ENCODE data around the gene ZBTB25.

ZBTB25 gene

GRCh38 chr14:64434528-64434927, 69.1 kb downstream of the ZBTB25 start:
- no peak for DNase-seq
- H3K4me3 ChIP-seq (ENCODE audit: low read depth in 1 of 2, low read length in 2 of 2) = no peak overlapping the region
- no peaks in the 10 kb centered on the region for H3K79me2 ChIP-seq (ENCODE audit: insufficient read depth, low read length)
- no peaks in the 10 kb centered on the region for H3K27me3 ChIP-seq (ENCODE audit: insufficient read depth, low read length, poor library complexity)
- TF ChIP-seq EZH2 (IDR thresholded peaks at IDR 0.05; ENCODE audit: borderline replicate concordance, low read depth, low read length, severe bottlenecking) = no peak
- TF ChIP-seq CTCF (IDR thresholded peaks at IDR 0.05; ENCODE audit: borderline replicate concordance, extremely low read depth, low read length, poor library complexity, severe bottlenecking) = no peak
- no peaks in the 10 kb centered on the region for H3K4me1 ChIP-seq (ENCODE audit: insufficient read depth, low read length)
- no peak overlapping the region for H3K27ac ChIP-seq (ENCODE audit: low read length)
- no peak overlapping the region for H3K4me2 ChIP-seq (ENCODE audit: insufficient read depth, low read length)
- H3K36me3 ChIP-seq (ENCODE audit: insufficient read depth, low read length) = peaks cover 95% of the 10 kb centered on the region
- no peaks in the 10 kb centered on the region for H3K9me3 ChIP-seq (ENCODE audit: insufficient read depth, low read length, severe bottlenecking)
- H4K20me1 ChIP-seq (ENCODE audit: insufficient read depth, low read length) = 0 out of 2 replicates have a peak, but pooled peaks cover 4% of the 10 kb centered on the region
- ATAC-seq (ENCODE audit: insufficient read depth, low read depth) = no peak
- no peak overlapping the region for H2AFZ ChIP-seq (ENCODE audit: low read depth, low read length)
- no peak overlapping the region for H3K9ac ChIP-seq (ENCODE audit: low read depth, low read length)

GRCh38 chr14:64423987-64424386, 79.7 kb downstream of the ZBTB25 start:
- H3K79me2 ChIP-seq (ENCODE audit: insufficient read depth, low read length) = no peaks in the 10 kb centered on the region
- H3K9ac ChIP-seq (ENCODE audit: low read depth, low read length) = no peak overlapping the region
- no peak overlapping the region for H3K4me2 ChIP-seq (ENCODE audit: insufficient read depth, low read length)
- no peak overlapping the region for H3K27ac ChIP-seq (ENCODE audit: low read length)
- peaks cover 89% of the 10 kb centered on the region for H3K36me3 ChIP-seq (ENCODE audit: insufficient read depth, low read length)
- TF ChIP-seq EZH2 (IDR thresholded peaks at IDR 0.05; ENCODE audit: borderline replicate concordance, low read depth, low read length, severe bottlenecking) = no peak
- TF ChIP-seq CTCF (IDR thresholded peaks at IDR 0.05; ENCODE audit: borderline replicate concordance, extremely low read depth, low read length, poor library complexity, severe bottlenecking) = no peak
- DNase-seq (peak; percentile 18), ATAC-seq (ENCODE audit: insufficient read depth, low read depth) (peak; percentile 48; the same call in 2 of the 3 replicates)
- H3K27me3 ChIP-seq (ENCODE audit: insufficient read depth, low read length, poor library complexity) = no peaks in the 10 kb centered on the region
- H3K4me3 ChIP-seq (ENCODE audit: low read depth in 1 of 2, low read length in 2 of 2) = no peak overlapping the region
- no peaks in the 10 kb centered on the region for H3K4me1 ChIP-seq (ENCODE audit: insufficient read depth, low read length)
- H2AFZ ChIP-seq (ENCODE audit: low read depth, low read length) = no peak overlapping the region
- H4K20me1 ChIP-seq (ENCODE audit: insufficient read depth, low read length) = 0 out of 2 replicates have a peak, but pooled peaks cover 2% of the 10 kb centered on the region
- H3K9me3 ChIP-seq (ENCODE audit: insufficient read depth, low read length, severe bottlenecking) = no peaks in the 10 kb centered on the region

GRCh38 chr14:64422756-64423155, 80.9 kb downstream of the ZBTB25 start:
- Histone ChIP-seq H4K20me1 (ENCODE audit: insufficient read depth, low read length) (0 out of 2 replicates have a peak, but pooled peaks cover 2% of the 10 kb centered on the region), H3K36me3 (ENCODE audit: insufficient read depth, low read length) (peaks cover 84% of the 10 kb centered on the region), H3K27me3 (ENCODE audit: insufficient read depth, low read length, poor library complexity) (no peaks in the 10 kb centered on the region), H3K4me3 (ENCODE audit: low read depth in 1 of 2, low read length in 2 of 2) (no peak overlapping the region), H3K4me2 (ENCODE audit: insufficient read depth, low read length) (no peak overlapping the region), H3K27ac (ENCODE audit: low read length) (no peak overlapping the region), H2AFZ (ENCODE audit: low read depth, low read length) (no peak overlapping the region), H3K4me1 (ENCODE audit: insufficient read depth, low read length) (no peaks in the 10 kb centered on the region), H3K9ac (ENCODE audit: low read depth, low read length) (no peak overlapping the region), H3K9me3 (ENCODE audit: insufficient read depth, low read length, severe bottlenecking) (no peaks in the 10 kb centered on the region), H3K79me2 (ENCODE audit: insufficient read depth, low read length) (no peaks in the 10 kb centered on the region)
- TF ChIP-seq CTCF (IDR thresholded peaks at IDR 0.05; ENCODE audit: borderline replicate concordance, extremely low read depth, low read length, poor library complexity, severe bottlenecking) = no peak
- no peak for TF ChIP-seq EZH2 (IDR thresholded peaks at IDR 0.05; ENCODE audit: borderline replicate concordance, low read depth, low read length, severe bottlenecking)
- DNase-seq = no peak
- ATAC-seq (ENCODE audit: insufficient read depth, low read depth) = no peak

- Histone ChIP-seq H3K9ac (ENCODE audit: low read depth, low read length) (no peak overlapping the region), H3K27me3 (ENCODE audit: insufficient read depth, low read length, poor library complexity) (no peaks in the 10 kb centered on the region), H3K36me3 (ENCODE audit: insufficient read depth, low read length) (peaks cover 84% of the 10 kb centered on the region), H3K4me1 (ENCODE audit: insufficient read depth, low read length) (no peaks in the 10 kb centered on the region), H4K20me1 (ENCODE audit: insufficient read depth, low read length) (0 out of 2 replicates have a peak, but pooled peaks cover 2% of the 10 kb centered on the region), H3K79me2 (ENCODE audit: insufficient read depth, low read length) (no peaks in the 10 kb centered on the region), H3K9me3 (ENCODE audit: insufficient read depth, low read length, severe bottlenecking) (no peaks in the 10 kb centered on the region), H2AFZ (ENCODE audit: low read depth, low read length) (no peak overlapping the region), H3K27ac (ENCODE audit: low read length) (no peak overlapping the region), H3K4me3 (ENCODE audit: low read depth in 1 of 2, low read length in 2 of 2) (no peak overlapping the region), H3K4me2 (ENCODE audit: insufficient read depth, low read length) (no peak overlapping the region)
- TF ChIP-seq EZH2 (IDR thresholded peaks at IDR 0.05; ENCODE audit: borderline replicate concordance, low read depth, low read length, severe bottlenecking) (no peak), CTCF (IDR thresholded peaks at IDR 0.05; ENCODE audit: borderline replicate concordance, extremely low read depth, low read length, poor library complexity, severe bottlenecking) (no peak)
- DNase-seq (no peak), ATAC-seq (ENCODE audit: insufficient read depth, low read depth) (no peak)
These were observed 81.6 kb downstream of the ZBTB25 start for GRCh38 chr14:64422005-64422404.
